ENCODE results near the gene STX8.
"Not testable (repeated sequence)": the region's sequence is repeated elsewhere in the genome, so short reads cannot be mapped to it uniquely, and the experiment has no call there.

The STX8 gene

GRCh38 chr17:9498490-9498889 is 77.1 kb downstream of the STX8 start:
- DNase-seq: no peak

DNA sequence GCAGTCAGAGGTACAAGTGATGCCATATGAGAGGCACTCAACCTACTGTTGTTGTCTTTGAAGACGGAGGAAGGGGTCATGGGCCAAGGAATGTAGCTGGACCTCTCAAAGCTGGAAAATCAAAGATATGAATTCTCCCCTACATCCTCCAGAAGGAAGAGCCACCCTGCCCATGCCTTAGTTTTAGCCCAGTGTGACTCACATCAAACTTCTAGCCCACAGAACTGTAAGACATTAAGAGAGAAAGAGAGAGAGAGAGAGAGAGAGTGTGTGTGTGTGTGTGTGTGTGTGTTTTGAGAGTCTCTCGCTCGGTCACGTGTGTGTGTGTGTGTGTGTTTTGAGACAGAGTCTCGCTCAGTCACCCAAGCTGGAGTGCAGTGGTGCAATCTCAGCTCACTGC is 87.1 kb downstream of the STX8 start:
- no peak for DNase-seq

GRCh38 chr17:9487406-9487805 is 88.2 kb downstream of the STX8 start:
- no peak for DNase-seq

DNA sequence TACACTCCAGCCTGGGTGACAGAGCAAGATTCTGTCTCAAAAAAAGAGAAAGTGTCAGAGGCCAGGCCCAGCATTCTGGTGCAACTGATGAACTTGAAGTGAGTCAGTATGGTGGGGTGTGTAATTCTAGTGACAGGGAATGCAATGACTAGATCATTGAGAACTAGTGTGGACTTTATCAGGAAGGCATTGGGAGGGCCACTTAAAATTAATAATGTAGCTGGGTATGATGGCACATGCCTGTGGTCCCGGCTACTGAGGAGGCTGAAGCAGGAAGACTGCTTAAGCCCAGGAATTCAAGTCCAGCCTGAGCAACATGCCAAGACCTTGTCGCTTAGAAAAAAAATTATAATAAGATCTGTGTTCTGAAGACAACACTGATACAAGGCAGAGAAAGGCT is 90.8 kb downstream of the STX8 start:
- no peak for DNase-seq

DNA sequence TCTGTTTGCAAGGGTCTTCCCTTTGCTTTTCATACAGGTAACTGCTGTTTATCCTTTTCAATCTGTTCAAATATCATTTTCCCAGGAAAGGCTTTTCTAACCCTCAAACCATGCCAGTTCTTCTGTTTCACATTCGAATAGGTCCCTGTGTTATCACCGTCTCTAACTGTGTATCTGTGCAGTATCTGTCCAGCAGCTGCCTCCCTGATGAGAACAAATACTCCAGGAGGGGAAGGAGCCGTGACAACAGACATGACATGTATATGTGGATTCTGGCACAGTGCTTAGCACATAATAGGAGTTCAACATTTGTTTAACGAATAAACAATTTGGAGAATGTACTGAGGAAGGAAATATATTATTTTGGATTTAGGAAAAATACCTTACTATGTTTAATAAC is 95.7 kb downstream of the STX8 start:
- no peak for DNase-seq

- DNase-seq: no peak
Measured at GRCh38 chr17:9478889-9479288, 96.7 kb downstream of the STX8 start.

DNA sequence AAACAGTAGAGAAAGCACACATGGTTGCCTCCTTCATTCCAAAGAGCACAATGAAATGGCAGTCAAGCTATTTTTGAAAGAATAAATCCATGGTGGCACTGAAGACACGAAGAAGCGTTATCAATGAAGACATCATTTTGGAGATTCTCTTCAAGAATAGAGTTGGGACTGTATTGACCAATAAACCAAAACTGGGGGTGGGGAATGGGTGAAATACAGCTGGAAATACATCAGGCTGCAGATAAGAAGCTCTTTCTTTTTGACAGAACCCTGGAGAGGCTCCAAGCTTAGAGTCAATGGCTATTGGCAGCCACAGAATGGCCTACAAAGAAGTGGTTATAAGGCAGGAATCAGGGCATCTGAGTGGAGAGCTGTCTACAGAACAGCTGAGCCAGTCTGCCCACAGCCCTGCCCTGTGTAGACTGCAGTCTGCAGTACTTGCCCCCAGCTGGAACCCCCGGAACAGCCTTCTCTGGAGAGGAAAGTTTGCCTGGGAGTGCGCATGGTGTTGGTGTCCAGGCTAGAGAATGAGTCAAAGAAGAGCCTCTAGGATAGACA is 100.4 kb downstream of the STX8 start:
- no peak for DNase-seq

DNA sequence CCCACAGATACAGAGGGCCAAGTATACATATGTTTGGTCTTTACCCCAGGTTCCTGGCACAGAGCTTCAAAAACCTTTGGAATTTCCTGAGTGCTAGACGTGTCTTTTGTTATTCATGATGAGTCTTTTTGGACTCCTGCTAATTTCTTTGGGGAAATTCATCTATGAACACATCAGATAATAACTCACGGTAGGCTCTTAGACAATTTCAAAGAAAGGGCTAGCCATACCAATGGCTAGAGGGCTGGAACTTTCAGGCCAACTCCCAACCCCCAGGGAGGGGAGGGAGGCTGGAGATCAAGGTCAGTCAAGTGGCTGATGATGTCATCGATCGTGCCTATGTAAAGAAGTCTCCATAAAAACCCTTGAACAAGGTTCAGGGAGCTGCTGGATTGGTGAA is 101.9 kb downstream of the STX8 start:
- no peak for DNase-seq

DNA sequence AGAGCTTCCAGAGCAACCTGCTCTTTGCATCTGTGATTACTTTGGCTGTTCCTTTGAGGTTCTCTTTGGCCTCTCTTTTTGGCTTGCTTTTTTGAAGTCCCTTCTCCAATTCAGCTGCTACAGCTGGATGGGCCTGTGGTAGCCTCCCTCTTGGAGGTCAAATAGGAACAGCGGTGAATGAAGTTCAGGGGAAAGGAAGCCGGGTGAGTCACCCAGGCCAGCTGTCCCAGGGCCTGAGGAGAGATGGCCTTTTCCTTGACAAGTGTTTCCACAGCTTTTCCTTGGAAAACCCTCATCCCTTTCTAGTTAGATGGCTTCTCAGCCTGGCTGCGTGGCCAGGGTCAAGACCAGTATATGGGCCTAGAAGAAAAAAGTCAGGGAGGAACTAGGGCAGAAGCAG is 103.1 kb downstream of the STX8 start:
- DNase-seq: no peak

- no peak for DNase-seq
Measured at GRCh38 chr17:9472094-9472493, 103.5 kb downstream of the STX8 start.

DNA sequence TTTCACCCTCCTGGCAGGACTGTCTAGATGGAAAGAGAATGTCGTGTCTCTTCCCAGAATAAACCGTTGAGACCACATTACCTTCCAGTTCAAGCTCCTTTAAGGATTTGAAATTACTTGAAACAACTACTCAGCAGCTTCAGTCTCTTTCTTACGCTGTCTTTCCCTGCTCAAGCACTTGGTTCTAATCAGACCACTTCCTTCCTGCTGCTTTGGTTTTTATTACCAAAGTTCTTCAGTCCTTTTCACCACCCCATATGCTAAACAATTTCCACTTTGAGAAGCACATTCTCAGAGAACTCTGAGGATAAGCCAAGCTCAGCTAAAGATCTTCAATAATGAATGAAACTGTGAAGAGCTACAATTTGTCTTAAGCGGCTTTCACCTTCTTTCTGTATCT is 105.4 kb downstream of the STX8 start:
- no peak for DNase-seq

DNA sequence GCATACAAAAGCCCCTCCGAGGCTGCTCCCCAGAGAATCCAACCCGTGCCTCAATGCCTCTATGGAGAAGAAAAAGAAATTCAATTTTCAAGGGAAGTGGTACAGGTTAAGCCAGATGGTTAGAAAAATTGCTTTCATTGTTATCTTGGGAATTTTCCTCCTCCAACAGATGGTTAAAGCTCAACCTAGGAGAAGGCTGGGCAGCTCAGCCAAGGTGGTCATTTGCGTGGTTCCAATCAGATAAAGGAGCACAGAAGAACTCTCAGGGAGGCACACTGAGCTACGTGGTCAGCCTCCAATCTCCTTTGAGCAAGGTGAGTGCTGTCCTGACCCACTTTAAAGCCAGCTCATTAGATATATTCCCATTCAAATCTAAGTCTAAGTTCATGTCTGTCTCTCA is 106.7 kb downstream of the STX8 start:
- no peak for DNase-seq

DNA sequence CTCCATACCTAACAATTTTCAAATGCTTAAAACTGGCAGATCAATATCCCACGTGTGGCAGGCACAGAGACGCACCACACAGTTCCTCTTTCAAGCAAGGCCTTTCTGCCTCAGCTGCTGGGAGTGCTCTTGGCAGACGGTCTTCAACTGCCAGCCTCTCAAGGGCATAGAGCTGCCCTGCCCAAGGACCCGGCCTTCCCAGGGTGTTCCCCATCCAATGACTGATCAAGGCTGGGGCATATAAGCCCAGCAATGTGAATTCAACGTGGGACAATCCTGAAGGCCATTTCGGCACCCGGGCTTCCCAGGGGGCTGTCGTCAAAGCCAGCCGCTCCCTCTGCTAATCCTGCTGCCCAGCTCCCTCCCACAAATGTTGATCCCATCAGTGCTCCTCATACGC is 107.1 kb downstream of the STX8 start:
- no peak for DNase-seq

- DNase-seq: no peak
Measured at GRCh38 chr17:9467518-9467917, 108.1 kb downstream of the STX8 start.

DNA sequence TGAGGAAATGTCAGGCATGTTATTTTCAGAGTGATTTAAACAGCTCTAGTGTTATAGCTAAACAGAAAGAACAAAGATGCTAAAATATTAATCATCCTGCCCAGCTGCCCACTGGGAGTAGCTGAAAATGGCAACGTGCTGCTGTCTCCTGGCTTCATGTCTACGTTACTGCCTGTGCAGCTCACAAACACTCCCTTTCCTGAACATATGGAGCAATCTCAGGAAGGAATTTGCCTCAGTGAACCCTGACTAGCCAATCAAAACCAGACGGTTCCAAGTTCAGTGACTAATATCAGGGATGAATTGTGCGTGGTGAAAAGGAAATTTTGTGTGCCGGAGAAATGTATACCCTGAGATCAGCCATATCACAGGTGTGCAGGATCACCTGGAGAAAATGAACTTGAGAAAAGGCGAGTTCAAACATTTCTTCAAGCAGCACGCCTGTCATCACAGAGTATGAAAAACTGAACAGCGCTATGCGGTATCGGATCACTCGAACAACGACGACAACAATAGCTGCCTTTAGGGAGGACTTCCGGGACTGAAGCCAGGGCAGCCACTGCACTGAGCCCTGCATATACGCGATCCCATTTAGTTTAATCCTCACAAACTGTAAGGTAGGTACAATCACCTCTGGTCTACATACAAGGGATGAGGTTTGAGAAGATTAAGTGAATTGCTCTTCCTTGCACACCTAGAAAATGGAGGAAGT is 110.3 kb downstream of the STX8 start:
- peak; percentile 1 for DNase-seq

GRCh38 chr17:9457005-9457404 is 118.6 kb downstream of the STX8 start:
- DNase-seq: no peak

GRCh38 chr17:9456330-9456729 is 119.3 kb downstream of the STX8 start:
- DNase-seq: no peak

DNA sequence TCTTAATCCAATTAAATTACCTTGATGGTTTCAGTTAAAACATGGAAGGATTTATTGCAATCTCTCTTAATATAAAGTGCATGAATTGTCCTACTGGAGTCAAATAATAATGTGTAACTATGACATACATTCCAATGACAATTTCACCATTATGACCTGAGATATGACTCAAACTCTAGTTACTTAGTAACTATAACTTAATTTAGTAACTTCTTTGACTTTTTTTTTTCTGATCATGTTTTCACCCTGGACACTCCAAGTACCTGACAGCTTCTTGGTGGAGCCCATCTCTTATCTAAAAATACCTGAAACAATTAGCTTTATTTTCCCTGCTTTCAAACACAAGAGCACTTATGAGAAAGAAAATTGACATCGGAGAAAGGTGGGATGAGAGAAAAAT is 123.7 kb downstream of the STX8 start:
- DNase-seq: no peak

- not testable (repeated sequence) for DNase-seq
Measured at GRCh38 chr17:9447298-9447697, 128.3 kb downstream of the STX8 start.

GRCh38 chr17:9446528-9446927 is 129.1 kb downstream of the STX8 start:
- no peak for DNase-seq

DNA sequence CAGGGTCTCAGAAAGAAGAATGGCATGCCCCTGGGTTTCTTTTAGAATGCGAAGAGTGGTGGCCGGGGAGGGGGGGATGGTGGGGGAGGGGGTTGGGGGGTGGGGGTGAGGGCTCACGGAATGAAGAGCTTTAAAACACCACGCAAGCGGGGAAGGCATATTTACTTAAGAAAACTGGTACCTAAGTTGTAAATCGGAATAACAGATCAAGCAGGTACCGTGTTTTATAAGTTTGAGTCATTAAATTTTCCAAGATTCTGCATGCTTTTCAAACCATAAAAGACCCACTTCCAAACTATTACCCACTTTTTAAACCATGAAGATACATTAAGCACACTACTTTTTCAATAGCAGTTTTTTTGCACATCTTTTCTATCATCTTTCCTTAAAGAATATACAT is 130.2 kb downstream of the STX8 start:
- DNase-seq: no peak

DNA sequence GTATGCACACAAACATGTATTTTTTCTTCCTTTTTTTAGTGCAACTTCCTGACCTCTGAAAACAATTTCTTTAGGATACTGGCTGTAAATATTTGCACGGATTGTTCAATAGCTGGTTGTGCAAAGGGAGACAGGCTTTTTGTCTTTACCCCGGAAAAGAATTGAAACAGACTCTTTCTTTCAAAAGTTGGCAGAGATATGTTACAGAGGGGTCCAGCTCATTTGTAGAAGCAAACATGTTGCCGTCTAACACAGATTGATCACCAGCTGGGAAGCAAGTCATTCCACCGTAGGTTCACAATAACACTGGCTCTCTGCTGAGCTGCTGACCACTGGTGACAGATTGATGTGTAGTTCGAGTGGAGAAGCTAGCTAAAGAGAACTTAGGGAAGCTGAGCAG is 130.9 kb downstream of the STX8 start:
- DNase-seq: no peak

DNA sequence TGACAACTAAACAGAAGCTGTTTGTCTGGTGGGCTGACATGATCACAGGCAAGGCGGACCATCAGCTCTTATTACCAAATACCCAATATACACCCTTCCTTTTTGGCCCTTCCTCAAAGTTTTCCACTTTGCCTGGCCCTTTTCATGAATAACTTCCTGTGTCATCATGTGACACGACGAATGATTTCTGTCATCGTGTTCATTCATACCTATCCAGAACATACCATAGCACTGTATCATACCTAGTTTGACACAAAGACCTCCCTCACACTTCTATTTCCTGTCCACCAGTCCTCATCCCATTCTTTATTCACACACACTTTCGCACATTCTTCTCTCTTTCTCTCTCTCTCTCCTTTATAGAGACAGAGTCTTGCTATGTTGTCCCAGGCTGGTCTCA is 131.8 kb downstream of the STX8 start:
- no peak for DNase-seq

DNA sequence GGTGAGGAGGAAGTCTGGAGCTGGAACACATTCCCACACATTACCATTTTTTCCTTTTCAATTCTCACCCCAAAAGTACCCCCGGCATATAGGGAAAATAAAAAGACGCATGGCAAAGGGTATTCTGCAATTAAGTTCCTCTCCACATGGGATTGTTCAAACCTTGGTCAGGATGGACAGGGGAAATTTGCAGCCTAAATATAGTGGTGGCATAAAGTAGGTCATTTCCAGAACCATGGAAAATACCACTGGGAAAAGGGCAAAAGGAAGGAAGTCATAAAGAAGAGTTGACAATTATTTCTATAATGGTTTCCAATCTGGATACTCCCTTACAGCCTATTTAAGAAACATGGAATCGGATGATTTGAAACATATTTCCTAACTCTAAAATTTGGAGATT is 135.8 kb downstream of the STX8 start:
- no peak for DNase-seq

GRCh38 chr17:9436630-9437029 is 139.0 kb downstream of the STX8 start:
- no peak for DNase-seq

Measured in NCI-H2171 treated with DMSO at 0.1 percent for 48 hours (cell line).